H1 (cell line): ENCODE measurements around the gene MAPK8. TPM values are rescaled to one million over a fixed set of nuclear protein-coding genes. Genes with fewer than 3 reads are reported as not detected.

ENCODE experiments used
- CTCF ChIA-PET: fragments of 300-600 bp; sonication (Branson Sonifier 250); formaldehyde crosslinking; loops from one replicate; lab custom pipeline; 2021; ENCODE audit not compliant: partially characterized antibody; lab: Charles Lee
- POLR2A ChIA-PET: fragments of 300-600 bp; sonication (Branson Sonifier 250); formaldehyde crosslinking; loops from one replicate; lab custom pipeline; 2021; ENCODE audit warnings: inconsistent platforms; ENCODE audit not compliant: partially characterized antibody; lab: Charles Lee
- DNase-seq, 2 experiments: peaks; one replicate each; pipeline versions ENCODE4 v3.0.0 to v3.0.0-alpha.2; 2010 to 2022; ENCODE audit warnings: low spot score in 2 of 2, low read depth in 1 of 2, mixed read lengths in 1 of 2
- FAIRE-seq: peaks from 2 replicates; lab custom pipeline; 2011; peaks lifted over from hg19 to GRCh38; lab: Jason Lieb, UNC
- H2AFZ ChIP-seq: 2 replicates; pipeline ENCODE4 v1.8.1; 2012; ENCODE audit warnings: low read length, inconsistent platforms
- H2AK5ac ChIP-seq: 2 replicates; pipeline ENCODE4 v1.6.1; 2013; ENCODE audit warnings: low read depth, low read length
- H2BK120ac ChIP-seq: replicated peaks from 2 replicates; pipeline ENCODE3; 2013; ENCODE audit warnings: low read depth, low read length, inconsistent platforms
- H2BK12ac ChIP-seq: 2 replicates; pipeline ENCODE4 v1.6.1; 2013; ENCODE audit warnings: low read depth, low read length
- H2BK15ac ChIP-seq: 2 replicates; pipeline ENCODE4 v1.6.1; 2013; ENCODE audit warnings: low read length
- H2BK20ac ChIP-seq: 2 replicates; pipeline ENCODE4 v1.6.1; 2013; ENCODE audit warnings: low read length
- H2BK5ac ChIP-seq: 2 replicates; pipeline ENCODE4 v1.6.1; 2013; ENCODE audit warnings: low read depth, low read length
- H3K14ac ChIP-seq: 2 replicates; pipeline ENCODE4 v1.6.1; 2013; ENCODE audit warnings: inconsistent platforms; ENCODE audit not compliant: insufficient read length
- H3K18ac ChIP-seq: 2 replicates; pipeline ENCODE4 v1.6.1; 2013; ENCODE audit warnings: low read length; ENCODE audit errors: extremely low read depth
- H3K23ac ChIP-seq: 2 replicates; pipeline ENCODE4 v1.6.1; 2013; ENCODE audit warnings: inconsistent platforms; ENCODE audit not compliant: insufficient read length
- H3K23me2 ChIP-seq: 2 replicates; pipeline ENCODE4 v1.6.1; 2013; ENCODE audit warnings: low read depth, low read length
- H3K27ac ChIP-seq: 2 replicates; pipeline ENCODE4 v1.6.1; 2011; ENCODE audit warnings: low read depth, low read length, inconsistent platforms
- H3K27me3 ChIP-seq, 4 experiments: replicated peaks in 1 of 4; 1 replicate in 1 of 4; 2 replicates in 3 of 4; pipeline versions ENCODE4 v1.6.1 to v1.8.1; 2011 to 2013; ENCODE audit warnings: low read length in 3 of 4, mild to moderate bottlenecking in 3 of 4, inconsistent platforms in 2 of 4, mixed read lengths in 2 of 4, moderate library complexity in 1 of 4; ENCODE audit not compliant: control insufficient read depth in 3 of 4, insufficient read depth in 3 of 4; ENCODE audit errors: extremely low read depth in 1 of 4
- H3K36me3 ChIP-seq, 4 experiments: 2 replicates each; pipeline versions ENCODE4 v1.6.1 to v1.8.1; 2011 to 2013; ENCODE audit warnings: mild to moderate bottlenecking in 4 of 4, low read length in 3 of 4, moderate library complexity in 2 of 4, control low read depth in 1 of 4, inconsistent platforms in 1 of 4; ENCODE audit not compliant: insufficient read depth in 4 of 4, control insufficient read depth in 2 of 4
- H3K4ac ChIP-seq: replicated peaks from 2 replicates; pipeline ENCODE3; 2013; ENCODE audit warnings: low read length, low read depth, mixed read lengths, inconsistent platforms; ENCODE audit not compliant: insufficient read length
- H3K4me1 ChIP-seq, 4 experiments: replicated peaks in 1 of 4; 1 replicate in 1 of 4; 2 replicates in 3 of 4; pipeline versions ENCODE4 v1.6.1 to v1.8.1; 2011 to 2013; ENCODE audit warnings: low read length in 3 of 4, inconsistent platforms in 2 of 4, mixed read lengths in 1 of 4; ENCODE audit not compliant: insufficient read depth in 4 of 4, control insufficient read depth in 3 of 4
- H3K4me2 ChIP-seq, 2 experiments: 2 replicates each; pipeline versions ENCODE4 v1.6.1 to v1.8.1; 2011 to 2013; ENCODE audit warnings: low read depth in 2 of 2, low read length in 2 of 2, control low read depth in 1 of 2, inconsistent platforms in 1 of 2, mild to moderate bottlenecking in 1 of 2; ENCODE audit not compliant: insufficient read depth in 1 of 2
- H3K4me3 ChIP-seq, 4 experiments: fragments of 200-600, 300-600 bp in 1 of 4; sonication (generic), shearing (Covaris generic), sonication (Bioruptor Twin) in 1 of 4; 2 replicates each; pipeline versions ENCODE4 v1.5.1 to v1.8.1; 2011 to 2016; ENCODE audit warnings: low read length in 4 of 4, low read depth in 3 of 4, control low read depth in 2 of 4, inconsistent platforms in 2 of 4, mild to moderate bottlenecking in 2 of 4, mixed read lengths in 1 of 4, moderate library complexity in 1 of 4; ENCODE audit not compliant: insufficient read depth in 2 of 4; ENCODE audit errors: extremely low read depth in 1 of 4
- H3K56ac ChIP-seq: replicated peaks from 2 replicates; pipeline ENCODE3; 2013; ENCODE audit warnings: low read depth, mild to moderate bottlenecking, mixed read lengths, low read length, inconsistent platforms; ENCODE audit not compliant: insufficient read length
- H3K79me1 ChIP-seq: 2 replicates; pipeline ENCODE4 v1.6.1; 2013; ENCODE audit warnings: low read depth, low read length, control low read depth
- H3K79me2 ChIP-seq, 2 experiments: 2 replicates each; pipeline versions ENCODE4 v1.6.1 to v1.8.1; 2012 to 2013; ENCODE audit warnings: low read length in 2 of 2, mild to moderate bottlenecking in 2 of 2, inconsistent platforms in 1 of 2; ENCODE audit not compliant: insufficient read depth in 2 of 2, control insufficient read depth in 1 of 2
- H3K9ac ChIP-seq, 4 experiments: replicated peaks in 1 of 4; 1 replicate in 1 of 4; 2 replicates in 3 of 4; pipeline versions ENCODE4 v1.6.1 to v1.8.1; 2011 to 2013; ENCODE audit warnings: low read depth in 3 of 4, low read length in 3 of 4, control low read depth in 2 of 4, mild to moderate bottlenecking in 2 of 4, moderate library complexity in 2 of 4, inconsistent platforms in 1 of 4; ENCODE audit errors: extremely low read depth in 1 of 4
- H3K9me3 ChIP-seq, 2 experiments: 2 replicates each; pipeline versions ENCODE4 v1.6.1 to v1.8.1; 2012 to 2013; ENCODE audit warnings: mild to moderate bottlenecking in 2 of 2, moderate library complexity in 2 of 2, control low read depth in 1 of 2, inconsistent platforms in 1 of 2, low read depth in 1 of 2, low read length in 1 of 2, mixed read lengths in 1 of 2; ENCODE audit not compliant: insufficient read depth in 2 of 2
- H4K20me1 ChIP-seq, 2 experiments: replicated peaks in 1 of 2; 2 replicates each; pipeline versions ENCODE3 to v1.8.1; 2011 to 2013; ENCODE audit warnings: inconsistent platforms in 2 of 2, low read length in 2 of 2, mild to moderate bottlenecking in 1 of 2; ENCODE audit not compliant: insufficient read depth in 2 of 2, control insufficient read depth in 1 of 2
- H4K5ac ChIP-seq: 2 replicates; pipeline ENCODE4 v1.6.1; 2013; ENCODE audit warnings: low read length, low read depth, mixed read lengths, inconsistent platforms; ENCODE audit not compliant: insufficient read length
- H4K8ac ChIP-seq: 2 replicates; pipeline ENCODE4 v1.8.0; 2013; ENCODE audit warnings: mild to moderate bottlenecking, moderate library complexity, low read length, inconsistent platforms; ENCODE audit not compliant: insufficient read depth; ENCODE audit errors: extremely low read depth
- H4K91ac ChIP-seq: replicated peaks from 2 replicates; pipeline ENCODE3; 2013; ENCODE audit warnings: low read length, mixed read lengths, inconsistent platforms; ENCODE audit not compliant: insufficient read length
- ASH2L ChIP-seq: fragments of 200-600, 300-600 bp; sonication (generic); IDR thresholded peaks from one replicate; pipeline ENCODE4 v1.7.1; 2017; ENCODE audit warnings: low read length
- ATF2 ChIP-seq: IDR thresholded peaks from 2 replicates; pipeline ENCODE4 v1.6.1; 2012; ENCODE audit warnings: low read length, inconsistent platforms
- BACH1 ChIP-seq: IDR thresholded peaks from 2 replicates; pipeline ENCODE4 v1.6.1; 2012; ENCODE audit warnings: low read length, improper control_type of control experiment
- CTCF ChIP-seq, 3 experiments: IDR thresholded peaks; 1 replicate in 2 of 3; 2 replicates in 1 of 3; pipeline versions ENCODE4 v1.5.1 to v1.6.1; 2011; ENCODE audit warnings: low read length in 3 of 3, mild to moderate bottlenecking in 3 of 3, inconsistent platforms in 2 of 3, low read depth in 1 of 3, moderate library complexity in 1 of 3; ENCODE audit not compliant: insufficient read depth in 1 of 3; ENCODE audit errors: control extremely low read depth in 1 of 3
- EP300 ChIP-seq, 2 experiments: IDR thresholded peaks; 1 replicate in 1 of 2; 2 replicates in 1 of 2; pipeline ENCODE4 v1.6.1; 2011 to 2012; ENCODE audit warnings: low read depth in 2 of 2, low read length in 2 of 2, mild to moderate bottlenecking in 2 of 2, borderline replicate concordance in 1 of 2, inconsistent platforms in 1 of 2, moderate library complexity in 1 of 2
- POLR2A ChIP-seq, 2 experiments: IDR thresholded peaks; 1 replicate in 1 of 2; 2 replicates in 1 of 2; pipeline ENCODE4 v1.6.1; 2011; ENCODE audit warnings: low read depth in 2 of 2, low read length in 2 of 2, mild to moderate bottlenecking in 2 of 2; ENCODE audit errors: control extremely low read depth in 1 of 2
- RBBP5 ChIP-seq: IDR thresholded peaks from 2 replicates; pipeline ENCODE4 v1.7.1; 2012; ENCODE audit warnings: low read depth, mild to moderate bottlenecking, inconsistent platforms, low read length, moderate library complexity, borderline replicate concordance
- SIRT6 ChIP-seq: IDR thresholded peaks from one replicate; pipeline ENCODE4 v1.7.1; 2012; ENCODE audit warnings: low read length, inconsistent platforms
- SP1 ChIP-seq: IDR thresholded peaks from 2 replicates; pipeline ENCODE4 v1.6.1; 2011; ENCODE audit warnings: low read depth, low read length
- SP4 ChIP-seq: IDR thresholded peaks from 2 replicates; pipeline ENCODE4 v1.6.1; 2012; ENCODE audit warnings: low read length, inconsistent platforms
- WGBS, 2 experiments: shearing (Covaris generic) in 1 of 2; methylation state at CpG; one replicate each; pipeline versions ENCODE4 v1.1.6 to v1.1.7; 2013 to 2015; ENCODE audit warnings: low lambda C conversion rate in 2 of 2, mixed read lengths in 2 of 2, inconsistent platforms in 1 of 2, low coverage in 1 of 2, missing lambda C conversion rate in 1 of 2; ENCODE audit not compliant: insufficient replicate concordance in 2 of 2, insufficient coverage in 1 of 2, insufficient read length in 1 of 2; ENCODE audit errors: extremely low coverage in 1 of 2, missing lambda C conversion rate in 1 of 2; 5-methylcytosine and 5-hydroxymethylcytosine counted together
- polyA plus RNA-seq, 7 experiments: library from polyadenylated mRNA; depleted of rRNA in 3 of 7; stranded (reverse) in 5 of 7; unstranded in 2 of 7; fragments of >200 nt in 5 of 7; fragments of 200-250 nt in 2 of 7; gene quantifications; 1 replicate in 5 of 7; 2 replicates in 1 of 7; 4 replicates in 1 of 7; pipeline versions ENCODE4 v1.2.1 to v1.2.3, GENCODE V29; 2011 to 2013; ENCODE audit warnings: missing spikeins in 2 of 7, mixed read lengths in 2 of 7
- total RNA-seq: library from RNA; stranded (reverse); fragmentation: NEBNext Ultra II Directional; extraction: Animal tissue kit (Norgen Biotek cat#: 25700); gene quantifications from 2 replicates; pipeline ENCODE4 v1.2.1, GENCODE V29; 2021

MAPK8 gene
- total and polyA plus RNA-seq, 2 of the 8 experiments (the other 6 are each of a cell fraction or from before 2014, with no cell fraction given): 23.3 to 71.3 TPM

- Histone ChIP-seq H4K8ac (no peak overlapping the region), H3K27ac (no peak overlapping the region), H2AK5ac (no peak overlapping the region)
- no peak for TF ChIP-seq ASH2L
- no peak for TF ChIP-seq SP1
- TF ChIP-seq EP300 (IDR thresholded peaks at IDR 0.05; ENCODE audit: borderline replicate concordance in 1 of 2, low read depth in 2 of 2, low read length in 2 of 2): no peak
- TF ChIP-seq ATF2: no peak
- TF ChIP-seq SP4: no peak
- TF ChIP-seq RBBP5: no peak
- no peak for TF ChIP-seq POLR2A (IDR thresholded peaks at IDR 0.05; ENCODE audit: control extremely low read depth in 1 of 2, low read depth in 2 of 2, low read length in 2 of 2)
- no peak for TF ChIP-seq BACH1
- no peak for TF ChIP-seq CTCF (IDR thresholded peaks at IDR 0.05; ENCODE audit: control extremely low read depth in 1 of 3, insufficient read depth in 1 of 3, low read depth in 1 of 3, low read length in 3 of 3)
- TF ChIP-seq SIRT6: no peak
Observed at GRCh38 chr10:48418189-48418788, 111.8 kb downstream of the MAPK8 start.

More at GRCh38 chr10:48418189-48418788, 111.8 kb downstream of the MAPK8 start:
- no peak overlapping the region for H3K4me2 ChIP-seq
- H3K23me2 ChIP-seq: no peaks in the 10 kb centered on the region
- no peaks in the 10 kb centered on the region for H3K4me1 ChIP-seq
- H2BK15ac ChIP-seq: no peak overlapping the region
- WGBS, 2 experiments: 86% methylated on average over 5 of the region's 5 CpGs; no CpG with 5 or more reads in 1 of the 2 experiments
- H3K9ac ChIP-seq: no peak overlapping the region
- no peak overlapping the region for H2AFZ ChIP-seq
- H4K20me1 ChIP-seq: no peaks in the 10 kb centered on the region
- no peak overlapping the region for H3K4ac ChIP-seq
- H3K18ac ChIP-seq: no peak overlapping the region
- H3K79me1 ChIP-seq: no peaks in the 10 kb centered on the region
- no peak overlapping the region for H4K5ac ChIP-seq
- H3K79me2 ChIP-seq: no peaks in the 10 kb centered on the region
- DNase-seq: no peak
- ChIA-PET POLR2A (interaction anchor here (1.0 kb wide), 1 partner anchor 26 kb away, joined by 3 read pairs; no protein-coding TSS in a partner anchor), CTCF (interaction anchor here (1.0 to 2.1 kb wide), 8 partner anchors 13 to 91 kb away, joined by 3 to 8 read pairs (median 4); no protein-coding TSS in a partner anchor)
- H2BK5ac ChIP-seq: no peak overlapping the region
- H4K91ac ChIP-seq: no peak overlapping the region
- FAIRE-seq: no peak
- no peak overlapping the region for H3K56ac ChIP-seq
- H3K27me3 ChIP-seq: no peaks in the 10 kb centered on the region
- H2BK12ac ChIP-seq: no peak overlapping the region
- no peak overlapping the region for H3K14ac ChIP-seq
- H3K9me3 ChIP-seq: no peaks in the 10 kb centered on the region
- H3K36me3 ChIP-seq: no peaks in the 10 kb centered on the region
- H3K4me3 ChIP-seq: no peak overlapping the region
- H2BK20ac ChIP-seq: no peak overlapping the region
- no peak overlapping the region for H2BK120ac ChIP-seq
- no peak overlapping the region for H3K23ac ChIP-seq
